Transverse colon (tissue), 4 donors: Measurements from ENCODE around the gene RRM2.

Source experiments
- EP300 ChIP-seq: sonication (generic); formaldehyde crosslinking; IDR thresholded peaks from one replicate; pipeline ENCODE4 v1.6.1; 2017; ENCODE audit warnings: antibody characterized with exemption, low read depth
- POLR2A ChIP-seq: fragments of 450-650 bp; IDR thresholded peaks from one replicate; pipeline ENCODE4 v1.6.1; 2016; ENCODE audit warnings: antibody characterized with exemption, mild to moderate bottlenecking, moderate library complexity
- POLR2AphosphoS5 ChIP-seq, 3 donors: sonication (generic); formaldehyde crosslinking; IDR thresholded peaks; one replicate each; pipeline ENCODE4 v1.6.1; 2016; ENCODE audit warnings: antibody characterized with exemption in 3 of 3
- TF ChIP-seq, protein P1 (sequence below), 5 experiments: fragments of 200-600 bp in 3 of 5; fragments of 450-650 bp in 2 of 5; sonication (generic) in 3 of 5; IDR thresholded peaks; 1 replicate in 2 of 5; 2 replicates in 3 of 5; pipeline ENCODE4 v1.5.1; 2016 to 2017; ENCODE audit warnings: antibody characterized with exemption in 5 of 5, inconsistent platforms in 3 of 5, mild to moderate bottlenecking in 2 of 5, moderate library complexity in 1 of 5

DNA sequence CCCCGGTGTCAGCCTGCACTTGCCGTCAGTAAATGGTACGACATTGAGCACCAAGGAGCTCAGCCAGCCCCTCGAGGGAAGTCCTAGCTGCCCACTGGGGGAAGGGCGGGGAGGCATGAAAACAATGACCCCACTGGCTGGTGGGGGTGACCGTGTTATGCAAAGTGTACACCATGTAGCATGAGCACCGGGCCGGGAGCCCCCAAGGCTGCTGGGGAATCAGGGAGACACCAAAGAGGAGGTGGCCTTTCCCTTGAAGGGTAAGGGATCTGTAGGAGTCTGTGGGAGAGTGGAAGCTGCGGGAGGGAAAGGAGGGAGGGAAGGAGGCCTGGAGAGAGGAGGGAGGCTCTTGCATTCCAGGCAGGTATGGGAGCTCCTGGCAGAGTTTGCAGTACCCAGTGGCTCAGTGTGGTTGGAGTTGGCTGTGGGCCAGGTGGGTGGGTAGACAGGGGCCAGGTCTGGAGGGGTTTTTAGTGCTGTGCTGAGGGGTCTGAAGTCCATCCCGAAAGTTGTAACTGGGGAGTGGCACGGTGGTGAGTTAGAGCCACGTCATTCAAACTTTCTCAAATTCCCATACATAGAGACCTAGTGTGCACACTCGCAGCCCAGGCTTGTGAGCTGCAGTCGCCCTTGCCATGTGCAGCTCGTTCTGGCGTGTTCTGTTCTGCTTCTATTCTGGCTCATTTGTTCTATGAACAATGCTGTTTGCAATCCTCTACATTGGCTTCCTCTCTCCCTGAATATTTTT lies 22.4 kb downstream of the RRM2 start:
- TF ChIP-seq POLR2AphosphoS5 (IDR thresholded peaks at IDR 0.05) (no peak), POLR2A (no peak), EP300 (no peak)
- TF ChIP-seq, protein P1, sequence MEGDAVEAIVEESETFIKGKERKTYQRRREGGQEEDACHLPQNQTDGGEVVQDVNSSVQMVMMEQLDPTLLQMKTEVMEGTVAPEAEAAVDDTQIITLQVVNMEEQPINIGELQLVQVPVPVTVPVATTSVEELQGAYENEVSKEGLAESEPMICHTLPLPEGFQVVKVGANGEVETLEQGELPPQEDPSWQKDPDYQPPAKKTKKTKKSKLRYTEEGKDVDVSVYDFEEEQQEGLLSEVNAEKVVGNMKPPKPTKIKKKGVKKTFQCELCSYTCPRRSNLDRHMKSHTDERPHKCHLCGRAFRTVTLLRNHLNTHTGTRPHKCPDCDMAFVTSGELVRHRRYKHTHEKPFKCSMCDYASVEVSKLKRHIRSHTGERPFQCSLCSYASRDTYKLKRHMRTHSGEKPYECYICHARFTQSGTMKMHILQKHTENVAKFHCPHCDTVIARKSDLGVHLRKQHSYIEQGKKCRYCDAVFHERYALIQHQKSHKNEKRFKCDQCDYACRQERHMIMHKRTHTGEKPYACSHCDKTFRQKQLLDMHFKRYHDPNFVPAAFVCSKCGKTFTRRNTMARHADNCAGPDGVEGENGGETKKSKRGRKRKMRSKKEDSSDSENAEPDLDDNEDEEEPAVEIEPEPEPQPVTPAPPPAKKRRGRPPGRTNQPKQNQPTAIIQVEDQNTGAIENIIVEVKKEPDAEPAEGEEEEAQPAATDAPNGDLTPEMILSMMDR (IDR thresholded peaks at IDR 0.05), result no peak
